OCI-LY7 (cell line): ENCODE data around the gene RRBP1.

Source experiments
- EZH2phosphoT487 ChIP-seq: fragments of 200-600 bp; sonication (generic); IDR thresholded peaks from 2 replicates; pipeline ENCODE4 v1.6.1; 2018; ENCODE audit warnings: low read depth, borderline replicate concordance, mild to moderate bottlenecking, mixed run types, antibody characterized with exemption, low read length, moderate library complexity, mixed read lengths
- TF ChIP-seq, protein P1 (sequence below): fragments of 200-600 bp; sonication (generic); conservative IDR thresholded peaks from 2 replicates; pipeline ENCODE4 v1.5.1; 2014; ENCODE audit warnings: mild to moderate bottlenecking, antibody characterized with exemption, low read length, moderate library complexity, mixed read lengths

GRCh38 chr20:17642404-17643269 is 39.4 kb downstream of the RRBP1 start:
- TF ChIP-seq, protein P1, sequence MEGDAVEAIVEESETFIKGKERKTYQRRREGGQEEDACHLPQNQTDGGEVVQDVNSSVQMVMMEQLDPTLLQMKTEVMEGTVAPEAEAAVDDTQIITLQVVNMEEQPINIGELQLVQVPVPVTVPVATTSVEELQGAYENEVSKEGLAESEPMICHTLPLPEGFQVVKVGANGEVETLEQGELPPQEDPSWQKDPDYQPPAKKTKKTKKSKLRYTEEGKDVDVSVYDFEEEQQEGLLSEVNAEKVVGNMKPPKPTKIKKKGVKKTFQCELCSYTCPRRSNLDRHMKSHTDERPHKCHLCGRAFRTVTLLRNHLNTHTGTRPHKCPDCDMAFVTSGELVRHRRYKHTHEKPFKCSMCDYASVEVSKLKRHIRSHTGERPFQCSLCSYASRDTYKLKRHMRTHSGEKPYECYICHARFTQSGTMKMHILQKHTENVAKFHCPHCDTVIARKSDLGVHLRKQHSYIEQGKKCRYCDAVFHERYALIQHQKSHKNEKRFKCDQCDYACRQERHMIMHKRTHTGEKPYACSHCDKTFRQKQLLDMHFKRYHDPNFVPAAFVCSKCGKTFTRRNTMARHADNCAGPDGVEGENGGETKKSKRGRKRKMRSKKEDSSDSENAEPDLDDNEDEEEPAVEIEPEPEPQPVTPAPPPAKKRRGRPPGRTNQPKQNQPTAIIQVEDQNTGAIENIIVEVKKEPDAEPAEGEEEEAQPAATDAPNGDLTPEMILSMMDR: no peak
- no peak for TF ChIP-seq EZH2phosphoT487
